Activated T-cell treated with anti-CD3 and anti-CD28 coated beads for 1 hour (primary cell): Measurements from ENCODE around the gene CHST11.

ENCODE experiments used
- DNase-seq: peaks from one replicate; pipeline ENCODE4 v3.0.0-alpha.2; 2020; ENCODE audit warnings: low read depth

The CHST11 gene

DNA sequence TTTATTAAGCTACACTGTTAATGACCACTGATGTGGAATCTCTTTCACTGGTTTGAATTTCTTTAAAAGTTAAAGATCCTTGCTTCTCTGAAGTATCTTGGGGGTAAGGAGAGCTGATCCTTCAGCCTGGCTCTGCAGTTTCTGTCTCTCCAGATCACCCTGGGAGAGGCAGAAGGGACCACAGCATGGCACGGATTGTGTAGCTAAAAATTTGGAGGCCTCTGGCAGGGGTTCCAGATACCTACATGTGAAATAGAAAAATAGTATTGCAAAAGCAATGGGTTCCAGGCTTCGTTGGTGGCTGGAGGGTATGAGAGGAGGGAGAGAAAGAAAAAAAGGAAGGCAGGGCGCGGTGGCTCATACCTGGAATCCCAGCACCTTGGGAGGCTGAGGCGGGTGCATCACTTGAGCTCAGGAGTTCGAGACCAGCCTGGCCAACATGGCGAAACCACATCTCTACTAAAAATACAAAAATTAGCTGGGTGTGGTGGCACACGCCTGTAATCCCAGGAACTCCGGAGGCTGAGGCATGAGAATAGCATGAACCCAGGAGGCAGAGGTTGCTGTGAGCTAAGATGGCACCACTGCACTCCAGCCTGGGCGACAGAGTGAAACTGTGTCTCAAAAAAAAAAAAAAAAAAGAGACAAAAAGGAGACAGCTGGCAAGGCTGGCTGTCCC lies 3.4 kb downstream of the CHST11 start:
- no peak for DNase-seq

- no peak for DNase-seq
Measured at GRCh38 chr12:104460973-104461698, 4.4 kb downstream of the CHST11 start.

DNA sequence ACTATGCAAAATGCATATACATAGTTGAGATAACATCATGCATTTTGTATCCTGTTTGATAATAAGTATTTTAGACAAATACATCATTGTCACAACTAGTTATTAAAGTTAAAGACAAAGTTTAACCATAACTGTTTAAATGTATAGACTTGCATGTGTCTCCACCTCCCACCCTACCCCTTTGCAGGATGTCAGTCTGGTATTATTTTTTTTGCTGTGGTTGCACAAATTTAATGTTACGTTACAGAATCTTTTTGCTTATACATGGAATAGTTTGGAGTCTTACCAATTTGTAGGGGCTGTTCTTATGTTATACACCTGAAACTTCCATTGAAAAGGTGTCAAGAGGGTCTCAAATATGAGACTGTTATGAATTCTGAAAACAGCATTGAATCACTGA lies 5.6 kb downstream of the CHST11 start:
- no peak for DNase-seq

- no peak for DNase-seq
Measured at GRCh38 chr12:104462931-104463339, 6.2 kb downstream of the CHST11 start.

GRCh38 chr12:104463368-104463767 lies 6.6 kb downstream of the CHST11 start:
- no peak for DNase-seq

- DNase-seq, result no peak
Measured at GRCh38 chr12:104464899-104465298, 8.2 kb downstream of the CHST11 start.

DNA sequence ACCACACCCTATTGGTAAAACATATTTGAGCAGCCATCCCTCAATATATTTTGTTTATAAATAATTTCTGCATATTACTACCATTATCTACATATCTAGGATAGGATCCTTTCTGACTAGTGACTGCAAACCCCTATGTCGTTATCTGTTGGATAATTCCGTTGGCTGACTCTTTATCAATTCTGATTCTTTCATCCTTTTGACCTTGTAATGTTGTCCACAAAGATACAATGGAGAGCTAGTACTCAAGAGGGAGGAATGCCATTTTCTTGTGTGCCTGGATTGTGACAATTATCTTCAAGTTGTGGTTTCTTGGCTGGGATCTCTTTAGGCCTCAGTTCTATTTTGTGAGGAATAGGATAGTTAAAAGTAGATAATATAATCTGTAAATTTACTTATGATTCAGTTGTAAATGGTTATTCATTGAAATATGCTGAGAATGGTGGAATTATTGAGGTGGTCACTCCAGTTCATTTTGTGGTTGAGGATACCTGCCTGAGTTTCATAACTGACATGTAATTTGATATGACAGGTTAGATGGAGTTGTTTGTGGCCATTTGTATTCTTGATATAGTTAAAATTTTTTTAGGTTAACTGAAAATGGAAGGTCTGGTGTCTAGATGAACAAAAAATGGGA lies 10.1 kb downstream of the CHST11 start:
- no peak for DNase-seq

DNA sequence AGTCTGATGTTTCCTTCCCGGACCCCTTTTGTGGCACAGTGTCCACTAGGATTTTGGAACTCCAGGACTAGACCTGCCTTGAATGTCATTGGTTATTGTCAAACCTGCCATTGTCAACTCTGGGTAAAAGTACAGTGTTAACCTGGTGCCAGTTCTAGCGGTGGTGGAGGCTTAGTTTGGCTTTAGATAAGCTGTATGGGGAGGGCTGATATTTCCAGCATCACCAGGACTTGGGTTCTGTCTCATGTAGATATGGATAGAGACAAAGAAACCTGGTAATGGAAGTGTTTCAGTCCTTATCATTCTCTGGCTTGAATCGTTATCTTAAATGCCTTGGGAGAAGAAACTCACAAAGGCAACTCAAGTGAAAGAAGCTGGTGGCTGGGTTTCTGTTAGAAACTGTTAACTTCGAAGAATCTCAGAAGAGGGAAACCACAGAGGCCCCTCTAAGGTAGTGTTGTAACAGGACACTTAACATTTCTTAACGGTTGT lies 10.6 kb downstream of the CHST11 start:
- no peak for DNase-seq

DNA sequence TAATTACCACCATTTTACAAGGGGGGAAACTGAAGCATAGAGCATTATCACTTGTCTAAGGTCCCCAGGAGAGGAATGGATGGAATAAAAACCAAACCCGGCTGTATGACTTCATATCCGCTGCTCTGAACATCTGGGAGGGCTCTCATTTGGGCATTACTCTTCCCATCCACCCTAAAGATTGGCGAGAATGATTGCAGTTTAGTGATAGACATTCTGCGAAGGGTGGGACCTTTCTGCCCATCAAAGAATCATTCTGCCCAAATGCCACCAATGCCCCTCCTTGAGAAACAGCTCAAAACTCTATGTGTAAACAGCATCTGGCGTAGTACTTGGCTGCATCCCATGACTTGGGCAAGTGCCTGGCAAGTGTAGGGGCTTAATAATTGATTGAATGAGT lies 11.6 kb downstream of the CHST11 start:
- no peak for DNase-seq

DNA sequence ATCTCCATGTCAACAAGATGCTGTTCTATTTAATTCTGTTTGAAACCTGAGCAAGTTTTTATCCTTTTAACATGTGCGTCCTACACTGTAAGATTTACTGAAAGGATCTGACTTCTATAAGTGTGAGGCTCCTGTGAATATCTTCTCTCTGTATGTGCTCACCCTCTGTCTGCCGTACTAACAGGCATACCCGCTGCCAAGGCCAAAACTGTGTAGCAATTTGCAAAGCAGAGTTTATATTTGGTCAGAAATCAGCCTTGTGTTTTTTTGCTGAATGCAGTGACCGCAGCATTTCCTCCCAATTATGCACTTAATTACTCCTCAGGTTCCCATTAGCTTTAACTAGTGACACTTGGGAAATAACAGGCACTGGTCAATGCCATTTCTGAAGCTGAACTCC lies 12.3 kb downstream of the CHST11 start:
- no peak for DNase-seq

DNA sequence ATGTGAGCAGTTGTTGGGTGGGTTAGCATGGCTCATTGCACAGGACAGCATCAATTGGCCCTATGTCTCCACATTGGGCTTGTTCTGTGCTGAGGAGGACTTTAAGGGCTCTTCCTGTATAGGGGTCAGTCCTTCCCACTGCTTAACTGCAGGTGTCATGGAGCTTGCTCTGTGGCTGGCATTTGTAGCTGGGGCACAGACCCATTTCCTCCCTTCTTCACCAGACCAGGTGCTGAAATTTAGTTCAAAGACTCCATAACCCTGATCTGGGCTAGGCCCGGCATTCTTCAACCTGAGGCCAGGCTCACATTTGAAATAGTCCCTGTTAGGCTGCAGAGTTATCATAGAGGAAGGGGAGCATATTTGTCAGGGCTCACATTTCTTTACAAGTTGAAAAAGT lies 12.8 kb downstream of the CHST11 start:
- DNase-seq, result no peak

- no peak for DNase-seq
Measured at GRCh38 chr12:104470521-104470920, 13.8 kb downstream of the CHST11 start.

DNA sequence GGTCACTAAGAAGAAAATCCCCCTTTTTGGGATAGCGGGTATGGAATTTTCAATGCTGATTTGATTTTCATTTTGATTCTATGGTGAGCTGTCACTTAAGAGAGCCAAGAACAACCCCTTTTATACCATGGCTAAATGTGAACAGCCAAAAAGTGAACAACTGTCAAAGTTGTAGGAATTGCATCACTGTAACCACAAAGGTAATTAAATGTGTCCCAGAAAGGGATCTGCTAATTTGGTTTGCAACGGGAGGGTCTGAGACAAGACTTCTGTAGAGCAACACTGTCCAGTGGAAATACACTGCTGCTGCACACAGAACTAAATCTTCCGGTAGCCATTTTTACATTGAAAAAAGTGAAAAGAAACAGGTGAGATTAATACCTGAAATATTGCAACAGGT lies 14.6 kb downstream of the CHST11 start:
- DNase-seq, result no peak

DNA sequence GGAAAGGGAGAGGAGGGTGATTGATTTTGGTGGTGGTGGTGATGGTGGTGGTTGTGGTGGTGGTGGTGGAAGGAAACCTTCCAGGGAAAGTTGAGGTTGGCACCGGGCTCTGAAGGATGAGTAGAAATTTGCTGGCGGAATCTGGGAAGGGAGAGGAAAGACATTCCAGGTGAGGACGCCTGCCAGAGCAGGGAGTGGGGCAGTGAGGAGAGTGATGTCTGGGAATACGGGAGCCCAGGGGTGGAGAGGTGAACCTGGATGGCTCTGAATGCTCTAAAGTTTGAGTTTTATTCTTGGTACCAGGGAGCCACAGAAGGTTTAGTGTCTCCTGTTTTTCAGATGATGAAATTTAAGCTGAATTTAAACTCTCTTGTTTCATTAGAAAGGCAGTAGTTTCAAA lies 16.0 kb downstream of the CHST11 start:
- DNase-seq, result no peak

GRCh38 chr12:104473374-104473983 lies 16.7 kb downstream of the CHST11 start:
- no peak for DNase-seq

DNA sequence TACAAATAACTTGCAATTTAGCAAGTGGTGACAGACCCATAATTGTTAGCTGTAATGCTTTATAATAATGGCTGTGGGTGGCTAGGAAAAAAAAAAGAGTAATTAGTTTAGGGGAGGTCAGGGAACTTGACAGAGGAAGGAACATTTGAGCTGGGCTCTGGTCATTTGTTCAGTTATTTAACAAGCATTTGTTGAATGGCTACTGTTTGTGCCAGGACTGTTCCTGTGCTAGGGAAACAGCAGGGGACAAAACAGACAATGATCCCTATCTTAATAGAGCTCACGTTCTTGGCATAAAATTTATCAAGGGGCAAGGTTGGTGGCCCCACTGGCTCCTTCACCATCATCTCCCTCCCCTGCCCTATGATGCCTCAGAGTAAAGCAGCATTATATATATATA lies 18.5 kb downstream of the CHST11 start:
- no peak for DNase-seq

- no peak for DNase-seq
Measured at GRCh38 chr12:104477510-104478390, 21.0 kb downstream of the CHST11 start.

DNA sequence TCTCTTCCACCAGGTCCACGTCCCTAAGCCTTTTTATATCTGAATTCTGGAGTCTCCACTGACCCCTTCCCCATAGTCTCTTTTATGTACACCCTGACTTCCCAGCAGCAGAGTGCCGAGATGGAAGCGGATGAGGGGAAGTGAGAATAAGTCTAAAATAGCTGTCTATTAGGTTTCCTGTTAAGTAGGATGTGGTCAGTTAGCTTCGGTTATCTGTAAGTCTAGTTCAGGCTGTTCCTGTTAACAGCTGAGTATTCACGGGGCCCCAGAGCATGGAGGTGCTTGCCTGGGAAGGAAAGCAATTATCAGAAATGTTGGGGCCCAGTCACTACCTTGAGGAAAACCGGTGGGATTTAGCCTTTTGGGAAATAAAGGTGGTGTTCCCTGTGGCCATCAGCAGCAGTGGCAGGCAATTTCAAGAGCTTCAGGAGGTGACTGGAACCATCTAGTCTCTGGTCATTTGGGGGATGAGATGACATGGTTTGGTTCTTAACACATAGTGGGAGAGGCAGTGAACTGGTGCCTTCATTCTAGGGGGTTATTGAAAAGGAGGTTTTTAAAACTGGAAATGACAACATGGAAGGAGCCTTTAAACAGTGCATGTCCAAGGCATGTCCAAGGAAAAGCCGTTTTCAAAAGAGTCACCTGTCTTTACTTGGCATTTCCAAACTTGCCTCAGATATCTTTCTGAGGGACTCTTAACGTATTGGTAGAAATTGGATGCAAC lies 21.8 kb downstream of the CHST11 start:
- no peak for DNase-seq

GRCh38 chr12:104479123-104479662 lies 22.4 kb downstream of the CHST11 start:
- DNase-seq, result no peak

DNA sequence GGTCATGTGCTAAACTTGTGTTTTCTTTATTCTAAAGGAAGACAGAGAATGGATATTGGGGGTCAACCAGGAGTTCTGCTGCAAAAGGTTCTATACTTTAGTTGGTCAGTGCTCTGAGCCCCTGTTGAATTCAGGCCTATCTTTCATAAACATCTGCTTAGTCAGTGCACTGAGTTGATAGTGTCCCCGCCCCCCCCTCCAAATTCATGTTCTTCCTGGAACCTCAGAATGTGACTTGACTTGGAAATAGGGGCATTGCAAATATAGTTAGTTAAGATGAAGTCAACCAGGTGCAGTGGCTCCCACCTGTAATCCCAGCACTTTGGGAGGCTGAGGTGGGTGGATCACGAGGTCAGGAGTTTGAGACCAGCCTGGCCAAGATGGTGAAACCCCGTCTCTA lies 23.3 kb downstream of the CHST11 start:
- no peak for DNase-seq
